Stimulated activated CD4-positive, alpha-beta T cell treated with anti-CD3 and anti-CD28 coated beads, TNF-alpha, amount 100 ng/mL, for 24 hours (primary cell): ENCODE measurements around the gene EIF4E1B.

Experiments used
- DNase-seq, 3 experiments: peaks; one replicate each; pipeline ENCODE4 v3.0.0-alpha.2; 2020; ENCODE audit warnings: low read depth in 3 of 3

EIF4E1B gene

DNA sequence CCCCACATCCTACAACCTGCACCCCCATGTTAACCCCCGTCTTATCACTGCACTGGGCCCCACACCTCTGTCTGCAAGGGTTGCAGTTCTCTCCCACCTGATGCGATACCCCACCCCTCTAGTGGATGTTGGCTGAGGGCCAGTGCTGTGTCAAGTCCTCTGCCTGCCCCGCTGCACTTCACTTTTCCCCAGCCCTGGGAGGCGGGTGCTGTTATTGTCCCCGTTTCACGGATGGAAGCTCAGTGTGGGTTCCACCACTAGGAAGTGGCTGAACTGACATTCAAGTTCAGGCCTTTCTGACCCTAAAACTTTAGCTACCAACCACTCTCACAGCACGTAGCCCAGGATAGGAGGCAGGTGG is 3.6 kb upstream of the EIF4E1B start:
- no peak for DNase-seq

GRCh38 chr5:176627582-176627981 is 2.9 kb upstream of the EIF4E1B start:
- DNase-seq, result no peak

DNA sequence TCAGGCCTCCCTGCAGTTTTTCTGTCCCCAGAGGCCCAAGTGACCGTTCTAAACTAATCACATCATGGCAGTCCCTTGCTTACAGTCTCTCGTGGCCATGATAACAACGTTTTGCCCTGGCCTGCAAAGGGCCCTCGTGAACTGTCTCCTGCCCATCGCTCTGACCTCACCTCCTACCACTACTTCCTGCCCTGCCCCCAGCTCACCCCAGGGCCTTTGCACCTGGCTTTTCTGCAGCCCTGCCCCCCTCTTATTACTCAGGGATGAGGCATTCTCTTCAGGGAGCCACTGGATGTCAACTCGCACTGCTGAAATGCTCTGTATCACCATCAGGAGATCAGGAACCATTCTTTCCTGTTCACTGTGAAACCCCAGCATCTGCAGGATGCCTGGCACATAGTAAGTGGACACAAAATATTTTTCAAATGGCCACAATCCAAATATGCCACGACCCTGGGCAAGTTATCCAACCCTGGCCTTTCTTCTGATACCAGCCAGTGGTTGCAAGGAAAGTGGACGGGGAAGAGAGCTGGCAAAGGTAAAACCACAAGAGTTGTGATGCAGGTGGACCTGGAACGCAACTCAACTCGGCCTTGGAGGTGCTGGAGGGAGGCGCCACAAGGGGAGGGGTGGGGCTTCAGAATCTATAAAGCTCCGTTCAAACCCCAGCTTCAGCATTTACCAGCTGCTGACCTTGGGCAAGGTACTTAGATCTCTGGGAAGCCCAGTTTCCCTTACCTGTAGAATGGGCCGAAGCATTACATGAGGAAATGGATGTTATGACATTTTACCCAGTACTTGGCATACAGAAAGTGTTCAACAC is 1.9 kb upstream of the EIF4E1B start:
- no peak for DNase-seq

DNA sequence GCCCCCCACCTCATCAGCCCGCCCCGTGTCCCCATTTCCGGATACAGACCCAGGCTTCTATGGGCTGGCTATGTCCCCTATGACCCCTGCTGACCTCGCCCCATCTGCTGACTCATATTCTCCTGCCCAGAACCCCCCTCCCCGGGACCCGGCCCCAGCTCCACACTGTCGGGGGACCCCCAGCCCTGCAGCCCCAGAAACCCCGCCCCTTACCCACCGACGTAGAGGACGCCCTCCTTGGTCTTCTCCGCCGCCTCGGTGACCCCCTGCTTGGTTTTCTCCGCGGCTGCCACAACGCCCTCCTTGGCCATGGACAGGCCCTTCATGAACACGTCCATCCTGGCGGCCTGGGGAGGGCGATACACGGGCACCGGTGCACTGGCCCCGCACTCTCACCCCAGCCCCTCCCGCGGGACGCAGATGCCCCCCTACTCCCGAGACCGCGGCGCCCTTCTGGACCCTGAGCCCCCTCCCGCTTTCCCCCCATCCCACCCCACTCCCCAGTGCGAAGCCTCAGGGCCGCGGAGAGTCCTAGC is 1.1 kb upstream of the EIF4E1B start:
- DNase-seq, result no peak

DNA sequence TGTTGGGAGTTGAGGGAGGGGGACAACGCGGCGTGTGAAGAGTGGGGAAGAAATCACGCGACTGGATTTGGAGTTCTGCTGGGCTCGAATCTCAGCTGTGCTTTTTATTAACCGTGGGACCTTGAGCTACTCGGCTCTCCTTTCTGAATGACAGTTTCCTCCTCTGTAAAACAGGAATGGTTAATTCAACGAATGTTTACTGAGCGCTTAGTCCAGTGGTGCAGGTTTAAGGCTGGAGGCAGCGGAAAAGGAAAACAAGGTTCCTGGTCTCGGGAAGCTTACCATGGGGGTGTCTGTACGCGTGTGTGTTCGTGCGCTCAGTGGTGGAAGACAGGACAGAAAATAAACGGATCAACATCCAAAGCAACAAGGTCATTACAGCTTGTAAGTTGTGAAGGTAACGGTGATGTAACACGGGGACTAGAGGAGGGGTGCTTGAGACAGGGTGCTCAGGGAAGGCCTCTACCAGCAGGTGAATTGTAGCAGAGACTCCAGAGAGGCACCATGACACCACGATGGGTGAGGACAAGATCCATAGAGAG is 277 bp downstream of the EIF4E1B start:
- no peak for DNase-seq

DNA sequence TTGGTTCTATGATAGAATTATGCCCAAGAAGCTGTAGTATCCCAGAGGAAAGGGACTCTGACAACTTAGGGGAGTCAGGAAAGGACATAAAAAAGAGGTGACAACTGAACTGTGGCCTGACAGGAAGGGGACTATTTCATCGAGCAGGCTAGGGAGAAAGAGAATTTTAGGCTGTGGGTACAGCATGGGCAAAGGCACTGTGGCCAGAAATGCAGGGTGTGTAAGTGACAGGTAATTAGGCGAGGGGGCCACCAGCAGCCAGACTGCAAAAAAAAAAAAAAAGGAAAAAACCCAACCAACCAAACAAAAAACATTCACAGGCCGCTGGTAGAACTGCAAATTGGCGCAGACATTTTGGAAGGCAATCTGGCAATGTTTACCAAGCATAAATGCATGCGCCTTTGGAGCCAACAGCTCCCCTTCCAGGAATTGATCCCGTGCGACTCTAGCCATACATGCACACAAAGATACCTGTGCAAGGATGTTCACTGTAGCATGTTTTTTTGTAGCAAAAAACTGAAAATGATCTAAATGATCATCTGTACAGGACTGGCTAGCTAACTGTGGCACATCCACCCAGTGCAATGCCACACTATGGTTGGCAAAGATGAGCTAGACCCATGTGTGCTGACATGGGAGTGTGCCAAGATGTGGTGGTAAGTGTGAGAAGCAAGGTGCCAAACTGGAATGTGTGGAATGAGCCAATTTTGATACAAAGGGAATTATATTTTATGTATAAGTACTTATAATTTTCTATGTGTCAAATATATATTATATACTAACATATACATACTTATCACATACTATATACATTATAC is 1.1 kb downstream of the EIF4E1B start:
- no peak for DNase-seq

DNA sequence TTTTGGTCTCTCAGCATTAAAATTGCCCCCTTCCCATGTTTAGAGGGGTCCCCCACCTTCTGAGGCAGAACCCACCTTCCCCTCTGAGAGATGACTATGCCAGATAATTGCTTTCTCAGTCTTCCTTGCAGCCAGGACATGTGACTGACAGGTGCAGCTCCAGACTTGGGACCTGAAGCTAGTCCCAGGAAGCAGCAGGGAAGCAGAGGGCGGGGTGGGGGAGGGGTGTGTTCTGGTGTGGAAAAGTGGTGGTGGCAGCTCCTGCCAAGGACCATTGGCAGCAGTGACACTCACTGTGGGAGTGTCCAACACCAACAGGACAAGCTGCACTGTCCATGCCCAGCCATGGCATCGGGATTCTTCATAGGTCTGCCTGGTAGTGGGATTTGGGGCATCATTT is 2.3 kb downstream of the EIF4E1B start:
- DNase-seq, result no peak

DNA sequence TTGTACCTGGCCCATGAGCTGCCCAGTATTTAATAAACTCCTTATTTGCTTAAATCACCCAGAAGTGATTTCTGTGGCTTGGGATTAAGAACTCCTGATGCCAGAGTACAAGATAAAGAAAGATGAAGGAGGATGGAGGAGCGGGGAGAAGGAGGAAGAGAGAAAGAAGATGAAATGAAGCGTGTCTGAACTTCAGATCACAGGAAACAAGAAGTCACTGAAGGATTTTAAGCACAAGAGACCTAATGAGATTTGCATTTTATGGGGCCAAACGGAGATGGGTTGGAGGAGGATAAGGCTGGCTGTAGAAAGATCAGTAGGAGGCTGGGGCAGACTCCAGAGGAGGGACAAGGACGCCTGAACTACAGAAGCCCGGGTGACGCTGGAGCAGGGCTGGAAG is 3.1 kb downstream of the EIF4E1B start:
- no peak for DNase-seq

- DNase-seq, result no peak
Observed at GRCh38 chr5:176636426-176636825, 6.0 kb downstream of the EIF4E1B start.

DNA sequence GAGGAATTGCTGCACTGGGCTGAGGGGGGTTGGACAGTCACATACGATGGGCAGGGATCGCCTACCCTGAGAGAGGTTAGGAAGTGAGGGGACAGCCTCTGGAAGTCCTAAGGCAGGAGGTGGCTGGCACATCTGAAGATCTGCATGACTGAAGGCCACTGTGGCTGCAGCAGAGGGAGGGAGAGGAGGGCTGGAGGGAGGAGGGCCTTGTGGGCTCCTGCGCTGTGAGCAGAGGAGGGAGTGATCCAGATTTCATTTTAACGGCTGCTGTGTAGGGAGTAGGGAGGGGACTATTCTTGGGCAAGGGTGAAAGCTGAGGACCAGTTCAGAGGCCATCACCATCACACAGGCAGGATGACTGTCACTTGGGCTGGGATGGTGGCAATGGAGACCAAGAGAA is 7.1 kb downstream of the EIF4E1B start:
- no peak for DNase-seq

GRCh38 chr5:176638437-176638836 is 8.0 kb downstream of the EIF4E1B start:
- no peak for DNase-seq

- no peak for DNase-seq
Observed at GRCh38 chr5:176639208-176639607, 8.7 kb downstream of the EIF4E1B start.

DNA sequence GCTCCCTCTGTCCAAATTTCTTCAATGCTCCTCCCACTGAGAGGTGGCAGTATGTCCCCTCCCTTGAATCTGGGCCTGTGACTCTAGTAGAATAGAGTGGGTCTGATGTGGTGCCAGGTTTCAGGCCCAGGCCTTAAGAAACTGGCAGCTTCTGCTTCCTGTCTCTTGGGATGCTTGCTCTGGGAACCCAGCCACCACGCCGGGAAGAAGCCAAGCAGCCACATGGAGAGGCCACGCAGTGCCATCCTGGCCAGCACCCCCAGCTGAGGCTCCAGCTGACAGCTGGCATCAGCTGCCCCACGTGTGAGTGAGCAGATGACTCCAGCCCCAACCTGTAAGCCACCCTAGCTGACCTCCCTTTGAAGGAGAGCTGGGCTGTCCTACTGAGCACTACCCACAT is 9.5 kb downstream of the EIF4E1B start:
- no peak for DNase-seq

- no peak for DNase-seq
Observed at GRCh38 chr5:176640616-176641015, 10.1 kb downstream of the EIF4E1B start.

GRCh38 chr5:176642675-176643490 is 12.4 kb downstream of the EIF4E1B start:
- DNase-seq, result no peak

DNA sequence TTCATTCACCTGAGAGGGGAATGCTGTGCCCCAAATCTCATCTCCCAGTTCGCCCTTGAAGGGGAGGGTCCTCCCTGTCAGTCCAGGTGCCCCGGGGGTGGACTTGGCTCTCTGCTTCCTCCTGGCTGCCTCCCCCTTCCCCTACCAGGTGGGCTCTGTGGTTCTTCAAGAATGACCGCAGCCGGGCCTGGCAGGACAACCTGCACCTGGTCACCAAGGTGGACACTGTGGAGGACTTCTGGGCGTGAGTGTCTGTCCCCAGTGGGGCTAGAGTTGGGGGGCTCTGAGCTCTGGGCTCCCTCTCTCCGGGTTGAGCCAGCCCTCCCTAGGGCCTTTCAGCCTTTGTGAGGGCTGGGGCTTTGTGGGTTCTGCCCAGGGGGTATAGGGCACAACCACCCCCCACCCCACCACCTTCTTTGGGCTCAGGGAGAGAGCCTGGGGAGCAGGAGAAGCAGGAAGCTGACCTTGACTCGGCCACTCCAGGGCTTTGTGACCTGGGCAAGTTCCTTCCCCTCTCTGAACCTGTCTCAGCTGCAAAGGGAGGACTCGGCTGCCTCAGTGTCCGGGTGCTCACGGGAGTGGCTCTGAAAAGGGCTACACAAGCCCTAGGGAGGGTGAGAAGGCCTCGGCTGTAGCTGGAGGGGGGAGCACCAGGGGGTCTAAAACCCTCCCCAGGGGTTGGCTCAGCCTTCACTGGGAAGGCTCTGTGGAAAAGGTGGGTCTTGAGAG is 13.2 kb downstream of the EIF4E1B start:
- no peak for DNase-seq

DNA sequence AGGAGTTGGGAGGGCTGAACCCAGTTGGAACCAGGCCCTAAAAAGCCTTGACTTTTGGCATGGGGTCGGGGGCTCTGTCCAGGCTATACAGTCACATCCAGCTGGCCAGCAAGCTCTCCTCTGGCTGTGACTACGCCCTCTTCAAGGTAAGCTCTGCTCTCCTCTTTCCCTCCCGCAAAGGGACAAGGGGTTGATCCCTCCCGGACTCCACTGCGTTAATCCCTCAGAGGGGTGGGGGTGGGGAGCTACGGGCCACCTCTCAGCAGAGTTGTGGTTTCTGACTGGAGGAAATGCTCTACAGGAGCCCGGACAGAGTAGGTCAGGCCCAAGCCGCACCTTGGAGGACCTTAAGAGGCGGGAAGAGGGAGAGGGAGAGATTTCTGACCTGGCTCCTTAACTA is 13.8 kb downstream of the EIF4E1B start:
- DNase-seq, result no peak

DNA sequence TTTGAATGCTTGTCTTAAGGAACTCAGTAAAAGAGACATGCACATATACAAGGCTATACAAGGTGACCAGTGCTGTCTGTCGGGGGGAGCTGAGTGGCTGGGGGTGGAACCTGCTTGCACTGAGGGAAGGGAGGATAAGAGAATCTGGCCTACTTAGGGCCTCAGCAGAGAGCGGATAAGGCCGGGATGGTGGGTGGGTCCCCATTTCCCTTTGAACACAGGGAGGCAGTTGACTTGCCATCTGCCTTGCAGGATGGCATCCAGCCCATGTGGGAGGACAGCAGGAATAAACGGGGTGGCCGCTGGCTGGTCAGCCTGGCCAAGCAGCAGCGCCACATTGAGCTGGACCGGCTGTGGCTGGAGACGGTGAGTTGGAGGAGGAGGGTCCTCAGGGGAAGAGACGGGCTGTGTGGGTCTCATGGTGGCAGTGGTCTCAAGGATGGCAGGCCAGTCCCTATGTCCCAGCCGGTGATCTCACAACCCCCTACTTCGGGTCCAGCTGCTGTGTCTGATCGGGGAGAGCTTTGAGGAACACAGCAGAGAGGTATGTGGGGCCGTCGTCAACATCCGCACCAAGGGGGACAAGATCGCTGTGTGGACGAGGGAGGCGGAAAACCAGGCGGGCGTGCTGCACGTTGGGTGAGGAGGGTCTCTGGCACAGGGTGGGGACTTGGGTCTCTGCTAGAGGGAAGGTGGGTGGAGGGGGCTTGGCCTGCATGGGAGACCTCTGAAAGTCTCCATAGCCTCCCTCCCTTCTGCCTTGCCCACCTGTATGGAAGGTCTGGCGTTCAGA is 14.6 kb downstream of the EIF4E1B start:
- no peak for DNase-seq

DNA sequence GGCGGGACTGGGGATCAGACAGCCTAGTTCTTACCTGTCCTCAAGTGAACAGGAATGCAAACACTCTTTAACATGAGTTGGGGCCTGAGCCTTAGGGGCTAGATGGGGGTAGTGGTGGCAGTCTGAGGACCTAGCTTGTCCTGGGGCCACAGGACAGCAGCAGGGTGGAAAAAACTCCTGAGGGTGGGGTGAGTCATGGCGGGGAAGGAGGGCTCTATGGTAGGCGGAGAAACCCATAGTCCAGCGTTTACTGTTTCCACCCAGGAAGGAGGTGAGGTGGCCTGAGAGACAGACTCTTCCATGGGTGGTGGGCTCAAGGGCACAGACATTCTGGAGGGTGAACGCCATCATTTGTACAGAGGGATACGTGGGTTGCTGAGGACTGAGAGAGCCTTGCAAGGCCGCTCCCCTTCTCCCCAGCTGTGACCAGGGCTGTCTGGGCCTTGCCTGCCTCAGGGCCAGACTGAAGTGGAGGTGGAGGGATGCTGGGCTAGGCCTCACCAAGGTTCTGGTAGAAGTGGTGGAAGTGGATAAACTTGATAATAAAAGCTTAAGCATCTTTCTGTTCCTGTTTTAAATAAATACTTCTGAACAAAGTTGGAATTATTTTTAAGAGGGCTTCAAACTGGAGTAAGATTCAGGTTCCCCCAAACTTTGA is 15.7 kb downstream of the EIF4E1B start:
- DNase-seq, result no peak

DNA sequence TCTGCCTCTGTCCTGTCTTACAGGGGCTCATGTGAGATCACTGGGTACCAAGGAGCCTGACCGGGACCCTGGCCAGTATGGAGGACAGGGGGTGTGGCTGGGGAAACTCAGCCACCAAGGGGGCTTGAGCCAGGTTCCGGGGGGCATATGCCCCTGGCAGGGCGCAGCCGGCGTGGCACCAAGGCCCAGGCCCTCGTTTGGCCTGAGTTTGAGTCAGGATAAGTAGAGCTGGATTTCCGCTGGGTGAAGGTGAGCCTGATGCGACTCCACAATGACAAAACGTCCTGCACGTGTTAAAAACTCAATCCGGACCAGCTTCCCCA is 16.2 kb downstream of the EIF4E1B start:
- no peak for DNase-seq
